ENCODE results near the gene CCDC68.

The CCDC68 gene

DNA sequence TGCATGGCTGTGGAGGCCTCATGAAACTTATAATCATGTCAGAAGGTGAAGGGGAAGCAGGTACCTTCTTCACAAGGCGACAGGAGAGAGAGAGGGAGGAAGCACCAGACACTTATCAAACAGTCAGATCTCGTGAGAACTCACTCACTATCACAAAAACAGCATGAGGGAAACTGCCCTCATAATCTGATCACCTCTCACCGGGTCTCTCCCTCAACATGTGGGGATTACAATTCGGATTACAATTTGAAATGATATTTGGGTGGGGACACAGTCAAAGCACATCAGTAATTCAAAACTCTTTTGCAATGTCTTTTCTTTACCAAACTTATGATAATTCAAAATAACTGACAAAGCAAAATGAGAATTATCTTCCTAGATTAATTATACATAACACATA is 8.5 kb upstream of the CCDC68 start:
- no peak overlapping the region for H3K4me3 ChIP-seq (ENCODE audit: low read length)
- H3F3A ChIP-seq (ENCODE audit: insufficient read depth, low read length), result no peaks in the 10 kb centered on the region
- H2AFZ ChIP-seq (ENCODE audit: low read length), result no peak overlapping the region
- no peaks in the 10 kb centered on the region for H4K20me1 ChIP-seq (ENCODE audit: insufficient read depth, low read length)
- DNase-seq, result no peak
- H3K4me1 ChIP-seq (ENCODE audit: low read length), result no peaks in the 10 kb centered on the region
- no peaks in the 10 kb centered on the region for H3K79me2 ChIP-seq (ENCODE audit: low read length)
- H3K9ac ChIP-seq (ENCODE audit: low read length), result no peak overlapping the region
- TF ChIP-seq EZH2 (optimal IDR thresholded peaks at IDR 0.05; ENCODE audit: low read depth, low read length), result no peak
- no peak for TF ChIP-seq EZH2phosphoT487 (IDR thresholded peaks at IDR 0.05; ENCODE audit: low read length)
- TF ChIP-seq, protein P1, sequence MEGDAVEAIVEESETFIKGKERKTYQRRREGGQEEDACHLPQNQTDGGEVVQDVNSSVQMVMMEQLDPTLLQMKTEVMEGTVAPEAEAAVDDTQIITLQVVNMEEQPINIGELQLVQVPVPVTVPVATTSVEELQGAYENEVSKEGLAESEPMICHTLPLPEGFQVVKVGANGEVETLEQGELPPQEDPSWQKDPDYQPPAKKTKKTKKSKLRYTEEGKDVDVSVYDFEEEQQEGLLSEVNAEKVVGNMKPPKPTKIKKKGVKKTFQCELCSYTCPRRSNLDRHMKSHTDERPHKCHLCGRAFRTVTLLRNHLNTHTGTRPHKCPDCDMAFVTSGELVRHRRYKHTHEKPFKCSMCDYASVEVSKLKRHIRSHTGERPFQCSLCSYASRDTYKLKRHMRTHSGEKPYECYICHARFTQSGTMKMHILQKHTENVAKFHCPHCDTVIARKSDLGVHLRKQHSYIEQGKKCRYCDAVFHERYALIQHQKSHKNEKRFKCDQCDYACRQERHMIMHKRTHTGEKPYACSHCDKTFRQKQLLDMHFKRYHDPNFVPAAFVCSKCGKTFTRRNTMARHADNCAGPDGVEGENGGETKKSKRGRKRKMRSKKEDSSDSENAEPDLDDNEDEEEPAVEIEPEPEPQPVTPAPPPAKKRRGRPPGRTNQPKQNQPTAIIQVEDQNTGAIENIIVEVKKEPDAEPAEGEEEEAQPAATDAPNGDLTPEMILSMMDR (IDR thresholded peaks at IDR 0.05; ENCODE audit: low read length), result no peak
- no peak overlapping the region for H3K27ac ChIP-seq (ENCODE audit: low read length)
- H3K4me2 ChIP-seq (ENCODE audit: low read depth, low read length), result no peak overlapping the region
- no peaks in the 10 kb centered on the region for H3K9me2 ChIP-seq (replicated peaks; ENCODE audit: insufficient read depth, low read length)
- H3K36me3 ChIP-seq (replicated peaks; ENCODE audit: insufficient read depth, low read length), result no peaks in the 10 kb centered on the region
- no peaks in the 10 kb centered on the region for H3K27me3 ChIP-seq (replicated peaks; ENCODE audit: insufficient read depth, low read length)
- no peaks in the 10 kb centered on the region for H3K9me3 ChIP-seq (replicated peaks; ENCODE audit: insufficient read depth, low read length)

- TF ChIP-seq, protein P1 (IDR thresholded peaks at IDR 0.05; ENCODE audit: low read length), result no peak
- TF ChIP-seq EZH2 (optimal IDR thresholded peaks at IDR 0.05; ENCODE audit: low read depth, low read length) (no peak), EZH2phosphoT487 (IDR thresholded peaks at IDR 0.05; ENCODE audit: low read length) (no peak)
- H3K9me3 ChIP-seq (replicated peaks; ENCODE audit: insufficient read depth, low read length), result no peaks in the 10 kb centered on the region
- no peaks in the 10 kb centered on the region for H3K4me1 ChIP-seq (ENCODE audit: low read length)
- no peaks in the 10 kb centered on the region for H3K79me2 ChIP-seq (ENCODE audit: low read length)
- no peaks in the 10 kb centered on the region for H3K27me3 ChIP-seq (replicated peaks; ENCODE audit: insufficient read depth, low read length)
- H2AFZ ChIP-seq (ENCODE audit: low read length), result no peak overlapping the region
- no peaks in the 10 kb centered on the region for H3F3A ChIP-seq (ENCODE audit: insufficient read depth, low read length)
- H3K4me3 ChIP-seq (ENCODE audit: low read length), result no peak overlapping the region
- H3K9ac ChIP-seq (ENCODE audit: low read length), result no peak overlapping the region
- no peaks in the 10 kb centered on the region for H3K9me2 ChIP-seq (replicated peaks; ENCODE audit: insufficient read depth, low read length)
- no peaks in the 10 kb centered on the region for H3K36me3 ChIP-seq (replicated peaks; ENCODE audit: insufficient read depth, low read length)
- H4K20me1 ChIP-seq (ENCODE audit: insufficient read depth, low read length), result no peaks in the 10 kb centered on the region
- no peak for DNase-seq
- H3K27ac ChIP-seq (ENCODE audit: low read length), result no peak overlapping the region
- no peak overlapping the region for H3K4me2 ChIP-seq (ENCODE audit: low read depth, low read length)
Measured at GRCh38 chr18:54964741-54965140, 5.5 kb upstream of the CCDC68 start.

- no peaks in the 10 kb centered on the region for H3K27me3 ChIP-seq (replicated peaks; ENCODE audit: insufficient read depth, low read length)
- no peaks in the 10 kb centered on the region for H3K4me1 ChIP-seq (ENCODE audit: low read length)
- no peak overlapping the region for H3K27ac ChIP-seq (ENCODE audit: low read length)
- no peaks in the 10 kb centered on the region for H3K79me2 ChIP-seq (ENCODE audit: low read length)
- no peaks in the 10 kb centered on the region for H4K20me1 ChIP-seq (ENCODE audit: insufficient read depth, low read length)
- H3K9ac ChIP-seq (ENCODE audit: low read length), result no peak overlapping the region
- H3F3A ChIP-seq (ENCODE audit: insufficient read depth, low read length), result no peaks in the 10 kb centered on the region
- TF ChIP-seq EZH2 (optimal IDR thresholded peaks at IDR 0.05; ENCODE audit: low read depth, low read length) (no peak), EZH2phosphoT487 (IDR thresholded peaks at IDR 0.05; ENCODE audit: low read length) (no peak)
- TF ChIP-seq, protein P1 (IDR thresholded peaks at IDR 0.05; ENCODE audit: low read length), result no peak
- no peaks in the 10 kb centered on the region for H3K9me2 ChIP-seq (replicated peaks; ENCODE audit: insufficient read depth, low read length)
- no peak for DNase-seq
- no peak overlapping the region for H2AFZ ChIP-seq (ENCODE audit: low read length)
- H3K4me2 ChIP-seq (ENCODE audit: low read depth, low read length), result no peak overlapping the region
- no peak overlapping the region for H3K4me3 ChIP-seq (ENCODE audit: low read length)
- H3K36me3 ChIP-seq (replicated peaks; ENCODE audit: insufficient read depth, low read length), result no peaks in the 10 kb centered on the region
- H3K9me3 ChIP-seq (replicated peaks; ENCODE audit: insufficient read depth, low read length), result no peaks in the 10 kb centered on the region
Measured at GRCh38 chr18:54962919-54963645, 3.8 kb upstream of the CCDC68 start.

Data from MM.1S (cell line).